HepG2 (cell line): ENCODE data around the gene AKAP1. TPM values are rescaled to one million over a fixed set of nuclear protein-coding genes. Genes with fewer than 3 reads are reported as not detected.

ENCODE experiments used
- CBFB ChIP-seq: sonication (generic); formaldehyde crosslinking; IDR thresholded peaks from 2 replicates; pipeline ENCODE4 v1.4.0; 2020; ENCODE audit warnings: missing genetic modification reagents
- CEBPB ChIP-seq: IDR thresholded peaks from 2 replicates; pipeline ENCODE4 v1.6.1; 2011; ENCODE audit warnings: low read depth, low read length, improper control_type of control experiment, borderline replicate concordance
- CTCF ChIP-seq: sonication (generic); formaldehyde crosslinking; IDR thresholded peaks from 2 replicates; pipeline ENCODE4 v1.5.0; 2020; ENCODE audit warnings: mild to moderate bottlenecking, missing genetic modification reagents, moderate library complexity
- DR1 ChIP-seq: sonication (generic); formaldehyde crosslinking; IDR thresholded peaks from 2 replicates; pipeline ENCODE4 v1.8.0; 2021; ENCODE audit warnings: mild to moderate bottlenecking, missing genetic modification reagents, inconsistent platforms
- ETV5 ChIP-seq: IDR thresholded peaks from 2 replicates; pipeline ENCODE4 v1.6.1; 2018; ENCODE audit warnings: missing biosample characterization, missing genetic modification reagents, inconsistent platforms, borderline replicate concordance
- GATAD2A ChIP-seq: IDR thresholded peaks from 2 replicates; pipeline ENCODE4 v1.6.1; 2016
- GPN1 ChIP-seq: sonication (generic); formaldehyde crosslinking; IDR thresholded peaks from 2 replicates; pipeline ENCODE4 v1.5.1; 2020; ENCODE audit warnings: missing genetic modification reagents, borderline replicate concordance
- KDM4B ChIP-seq: sonication (generic); formaldehyde crosslinking; IDR thresholded peaks from 2 replicates; pipeline ENCODE4 v1.4.0; 2020; ENCODE audit warnings: missing genetic modification reagents
- KLF16 ChIP-seq, 2 experiments: sonication (generic) in 1 of 2; formaldehyde crosslinking in 1 of 2; IDR thresholded peaks; 2 replicates each; pipeline versions ENCODE4 v1.6.1 to v1.8.0; 2016 to 2023; ENCODE audit warnings: missing genetic modification reagents in 2 of 2, missing compliant biosample characterization in 1 of 2
- MIXL1 ChIP-seq: IDR thresholded peaks from 2 replicates; pipeline ENCODE4 v1.6.1; 2016
- MYC ChIP-seq: sonication (generic); formaldehyde crosslinking; IDR thresholded peaks from 2 replicates; pipeline ENCODE4 v1.9.0; 2021; ENCODE audit warnings: missing genetic modification reagents, borderline replicate concordance
- NFRKB ChIP-seq: fragments of 450-650 bp; IDR thresholded peaks from 2 replicates; pipeline ENCODE4 v1.6.1; 2017
- ONECUT2 ChIP-seq: sonication (generic); formaldehyde crosslinking; IDR thresholded peaks from 2 replicates; pipeline ENCODE4 v1.4.0; 2020; ENCODE audit warnings: missing genetic modification reagents
- PATZ1 ChIP-seq: sonication (generic); formaldehyde crosslinking; IDR thresholded peaks from 2 replicates; pipeline ENCODE4 v1.4.0; 2020; ENCODE audit warnings: missing genetic modification reagents
- RAD21 ChIP-seq: fragments of 450-650 bp; formaldehyde crosslinking; IDR thresholded peaks from 2 replicates; pipeline ENCODE4 v1.5.0; 2020; ENCODE audit warnings: mild to moderate bottlenecking
- RORA ChIP-seq: sonication (generic); formaldehyde crosslinking; IDR thresholded peaks from 2 replicates; pipeline ENCODE4 v1.5.0; 2020; ENCODE audit warnings: mild to moderate bottlenecking, missing genetic modification reagents, moderate library complexity
- SOX13 ChIP-seq, 3 experiments: fragments of 450-650 bp in 1 of 3; sonication (generic) in 1 of 3; formaldehyde crosslinking in 1 of 3; IDR thresholded peaks in 2 of 3; conservative IDR thresholded peaks in 1 of 3; 2 replicates each; pipeline versions ENCODE4 v1.5.0 to v1.6.1; 2016 to 2020; ENCODE audit warnings: antibody characterized with exemption in 1 of 3, mild to moderate bottlenecking in 1 of 3, missing compliant biosample characterization in 1 of 3, missing genetic modification reagents in 1 of 3, moderate library complexity in 1 of 3
- TCF7 ChIP-seq: sonication (generic); IDR thresholded peaks from 2 replicates; pipeline ENCODE4 v1.6.1; 2016; ENCODE audit warnings: antibody characterized with exemption, low read depth
- ZBTB14 ChIP-seq: sonication (generic); formaldehyde crosslinking; IDR thresholded peaks from 2 replicates; pipeline ENCODE4 v1.4.0; 2020; ENCODE audit warnings: missing genetic modification reagents
- ZBTB7B ChIP-seq: sonication (generic); formaldehyde crosslinking; IDR thresholded peaks from 2 replicates; pipeline ENCODE4 v1.4.0; 2020; ENCODE audit warnings: missing genetic modification reagents
- ZNF274 ChIP-seq: sonication (generic); formaldehyde crosslinking; IDR thresholded peaks from 2 replicates; pipeline ENCODE4 v1.5.1; 2020; ENCODE audit warnings: mild to moderate bottlenecking, missing genetic modification reagents
- ZNF331 ChIP-seq: sonication (generic); formaldehyde crosslinking; IDR thresholded peaks from 2 replicates; pipeline ENCODE4 v1.4.0; 2020; ENCODE audit warnings: missing genetic modification reagents
- ZNF552 ChIP-seq: sonication (generic); formaldehyde crosslinking; IDR thresholded peaks from 2 replicates; pipeline ENCODE4 v1.9.0; 2022; ENCODE audit warnings: missing genetic modification reagents, mild to moderate bottlenecking, borderline replicate concordance
- ZNF674 ChIP-seq: sonication (generic); formaldehyde crosslinking; IDR thresholded peaks from 2 replicates; pipeline ENCODE4 v1.5.0; 2020; ENCODE audit warnings: low read depth, mild to moderate bottlenecking, missing genetic modification reagents
- ZNF678 ChIP-seq: sonication (generic); formaldehyde crosslinking; IDR thresholded peaks from 2 replicates; pipeline ENCODE4 v1.4.0; 2020; ENCODE audit warnings: mild to moderate bottlenecking, missing genetic modification reagents
- ZNF740 ChIP-seq: sonication (generic); formaldehyde crosslinking; IDR thresholded peaks from 2 replicates; pipeline ENCODE4 v1.4.0; 2020; ENCODE audit warnings: missing genetic modification reagents
- ZNF768 ChIP-seq: sonication (generic); formaldehyde crosslinking; IDR thresholded peaks from 2 replicates; pipeline ENCODE4 v1.4.0; 2020; ENCODE audit warnings: missing genetic modification reagents
- polyA plus RNA-seq, 8 experiments: library from polyadenylated mRNA; depleted of rRNA in 3 of 8; stranded (reverse) in 7 of 8; unstranded in 1 of 8; fragments of >200 nt; fragmentation: Illumina TruSeq in 4 of 8; extraction: Trizol in 4 of 8; gene quantifications; 2 replicates each; pipeline versions ENCODE4 v1.2.1 to v1.2.3, GENCODE V29; 2011 to 2016; ENCODE audit warnings: low read depth in 4 of 8, missing spikeins in 1 of 8, mixed read lengths in 1 of 8; ENCODE audit not compliant: insufficient read depth in 1 of 8
- total RNA-seq, 5 experiments: library from RNA; depleted of rRNA; stranded (reverse); fragments of >200 nt; fragmentation: Illumina TruSeq; extraction: Trizol; gene quantifications; 2 replicates each; pipeline ENCODE4 v1.2.3, GENCODE V29; 2016; ENCODE audit warnings: low read depth in 1 of 5

Gene AKAP1
- total and polyA plus RNA-seq, 2 of the 13 experiments (the other 11 are each of a cell fraction or from before 2014, with no cell fraction given): 101 to 131 TPM

DNA sequence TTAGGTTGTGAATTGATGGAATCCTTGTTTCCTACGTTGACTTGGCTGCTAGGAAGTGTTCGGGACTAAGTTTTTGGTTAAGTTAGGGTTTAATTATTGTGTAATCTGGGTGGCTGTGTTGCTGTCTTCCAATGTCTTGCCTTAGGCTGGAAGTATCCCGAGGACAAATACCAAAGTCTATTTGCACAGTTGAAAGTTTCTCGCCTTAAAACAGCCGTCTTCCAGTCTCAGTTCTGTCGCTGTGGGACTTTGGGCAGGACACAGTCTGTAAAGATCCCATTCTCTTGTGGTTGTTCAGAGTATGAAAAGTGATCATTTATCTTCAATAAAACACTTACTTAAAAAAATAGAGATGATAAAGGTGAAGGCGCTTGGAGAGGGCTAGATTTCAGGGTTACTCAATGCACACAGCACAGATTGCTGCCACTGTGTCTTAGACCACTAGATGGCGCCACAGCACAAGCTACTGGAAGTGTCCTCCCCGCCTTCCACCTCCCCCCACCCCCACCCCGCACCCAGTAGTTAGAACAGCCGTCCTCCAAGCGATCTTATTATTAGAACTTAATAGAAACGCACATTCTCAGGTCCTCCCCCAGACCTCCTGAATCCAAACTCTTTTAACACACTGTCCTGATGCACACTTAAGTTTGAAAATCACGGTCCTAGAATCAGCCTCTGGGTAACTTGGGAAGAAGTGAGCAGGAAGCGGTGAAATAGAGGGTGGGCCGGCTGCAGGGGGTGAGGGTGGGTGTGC lies 45.8 kb downstream of the AKAP1 start (continued):
- peak; percentile 51 for TF ChIP-seq PATZ1 (CRISPR knock-in tag)
- TF ChIP-seq DR1 (CRISPR knock-in tag): 0 out of 2 replicates have a peak, but pooled peaks have one; percentile 39
- peak; percentile 46; the same call in 1 of the 2 replicates for TF ChIP-seq CEBPB
- TF ChIP-seq RORA: no peak
- TF ChIP-seq ZBTB7B (CRISPR knock-in tag): no peak
- TF ChIP-seq GPN1: no peak
- no peak for TF ChIP-seq ZNF331 (CRISPR knock-in tag)
- TF ChIP-seq NFRKB: no peak
- TF ChIP-seq CBFB (CRISPR knock-in tag): no peak
- 0 out of 2 replicates have a peak, but pooled peaks have one; percentile 19 for TF ChIP-seq MIXL1 (CRISPR knock-in tag)
- TF ChIP-seq SOX13 (IDR thresholded peaks at IDR 0.05): no peak
- TF ChIP-seq SOX13 (CRISPR knock-in tag; conservative IDR thresholded peaks at IDR 0.05 in 1 of 2, IDR thresholded peaks at IDR 0.05 in 1 of 2): 0 out of 4 replicates have a peak, but pooled peaks of 1 of the 2 experiments have one; percentile 87
- no peak for TF ChIP-seq ETV5 (CRISPR knock-in tag)
- peak; percentile 61; the same call in 1 of the 2 replicates for TF ChIP-seq RAD21 (CRISPR knock-in tag)
- no peak for TF ChIP-seq ZNF552
- peak; percentile 84 for TF ChIP-seq CTCF (CRISPR knock-in tag)
- TF ChIP-seq KDM4B (CRISPR knock-in tag): 0 out of 2 replicates have a peak, but pooled peaks have one; percentile 30
- TF ChIP-seq KLF16 (CRISPR knock-in tag; IDR thresholded peaks at IDR 0.05): 0 out of 4 replicates have a peak, but pooled peaks of 1 of the 2 experiments have one; percentile 20
- no peak for TF ChIP-seq ZNF678 (CRISPR knock-in tag)
- TF ChIP-seq ZNF674 (CRISPR knock-in tag): no peak
- no peak for TF ChIP-seq ZNF274 (CRISPR knock-in tag)
- 0 out of 2 replicates have a peak, but pooled peaks have one; percentile 27 for TF ChIP-seq GATAD2A (CRISPR knock-in tag)
- no peak for TF ChIP-seq ONECUT2 (CRISPR knock-in tag)
- TF ChIP-seq TCF7: no peak
- no peak for TF ChIP-seq MYC (CRISPR knock-in tag)
- 0 out of 2 replicates have a peak, but pooled peaks have one; percentile 65 for TF ChIP-seq ZNF740
- no peak for TF ChIP-seq ZNF768 (CRISPR knock-in tag)
- TF ChIP-seq ZBTB14 (CRISPR knock-in tag): no peak
